Left colon (tissue), 2 donors: ENCODE measurements around the gene BIRC7. TPM values are rescaled to one million over a fixed set of nuclear protein-coding genes. Genes with fewer than 3 reads are reported as not detected.

Source experiments
- ATAC-seq: fragments of 200-7000 bp; cut with Tn5 transposase; one replicate; pipeline ENCODE4 v1.9.1; 2020; ENCODE audit warnings: mild to moderate bottlenecking, moderate library complexity
- DNase-seq, 2 donors: peaks; one replicate each; pipeline ENCODE4 v3.0.0-alpha.2; 2020
- intact Hi-C, 2 donors: fragments of 100-400 bp; cut with DNase I in 1 of 2; cut with micrococcal nuclease in 1 of 2; formaldehyde crosslinking; loops; one replicate each; pipeline versions ENCODE4 v1.11.2 to v1.14.0; 2022; cut with DNase I, micrococcal nuclease
- total RNA-seq, 2 donors: library from RNA; stranded (reverse); fragmentation: NEBNext Ultra II Directional; extraction: Animal tissue kit (Norgen Biotek cat#: 25700); gene quantifications; one replicate each; pipeline ENCODE4 v1.2.1, GENCODE V29; 2021
- donor health status: DM: no; HTN: no; CAD: no.
- donor health status: DM: yes; HTN: yes; CAD: no.

Gene BIRC7
- total RNA-seq, 2 donors from 2014 or later = 0.25 TPM; not detected in 1

GRCh38 chr20:63254606-63255384 is 19.1 kb downstream of the BIRC7 start:
- ATAC-seq = no peak
- intact Hi-C loops = no loop called here
- no peak for DNase-seq

GRCh38 chr20:63255931-63256704 is 20.4 kb downstream of the BIRC7 start:
- DNase-seq = no peak
- intact Hi-C loops = no loop called here
- ATAC-seq = no peak

DNA sequence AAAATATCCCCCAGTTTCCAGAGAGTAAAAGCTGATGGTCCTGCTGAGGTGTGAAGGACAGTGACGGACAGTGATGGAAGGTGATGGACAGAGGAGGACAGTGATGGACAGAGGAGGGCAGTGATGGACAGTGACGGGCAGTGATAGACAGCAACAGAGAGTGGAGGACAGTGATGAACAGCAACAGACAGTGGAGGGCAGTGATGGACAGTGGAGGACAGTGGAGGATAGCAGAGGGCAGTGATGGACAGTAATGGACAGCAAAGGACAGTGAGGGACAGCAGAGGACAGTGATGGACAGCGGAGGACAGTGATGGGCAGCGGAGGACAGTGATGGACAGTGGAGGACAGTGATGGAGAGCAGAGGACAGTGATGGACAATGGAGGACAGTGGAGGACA is 21.2 kb downstream of the BIRC7 start:
- ATAC-seq = no peak
- intact Hi-C loops = no loop called here
- no peak for DNase-seq

- DNase-seq (no peak), ATAC-seq (no peak)
- intact Hi-C loops = no loop called here
Measured at GRCh38 chr20:63257629-63258028, 21.9 kb downstream of the BIRC7 start.

DNA sequence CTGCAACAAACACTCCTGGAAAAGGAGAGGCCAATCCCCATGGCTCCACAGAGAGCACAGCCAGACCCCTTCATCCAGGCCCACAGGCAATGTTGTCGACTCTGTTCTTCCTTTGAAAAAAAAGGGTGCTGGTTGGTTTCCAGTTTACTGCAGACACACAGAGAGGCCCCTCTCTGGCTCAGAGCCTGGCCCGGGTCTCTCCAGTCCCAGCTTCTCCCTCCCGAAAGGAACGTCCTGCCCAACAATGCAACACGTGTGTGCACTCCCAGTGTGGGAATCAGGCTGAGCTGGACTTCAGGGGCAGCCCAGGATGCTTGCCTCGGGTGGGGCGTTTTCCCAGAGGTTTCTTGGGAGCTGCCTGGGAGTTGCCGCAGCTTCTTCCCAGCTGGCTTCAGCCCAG is 23.1 kb downstream of the BIRC7 start:
- ATAC-seq (no peak), DNase-seq (no peak)
- intact Hi-C loops = no loop called here

DNA sequence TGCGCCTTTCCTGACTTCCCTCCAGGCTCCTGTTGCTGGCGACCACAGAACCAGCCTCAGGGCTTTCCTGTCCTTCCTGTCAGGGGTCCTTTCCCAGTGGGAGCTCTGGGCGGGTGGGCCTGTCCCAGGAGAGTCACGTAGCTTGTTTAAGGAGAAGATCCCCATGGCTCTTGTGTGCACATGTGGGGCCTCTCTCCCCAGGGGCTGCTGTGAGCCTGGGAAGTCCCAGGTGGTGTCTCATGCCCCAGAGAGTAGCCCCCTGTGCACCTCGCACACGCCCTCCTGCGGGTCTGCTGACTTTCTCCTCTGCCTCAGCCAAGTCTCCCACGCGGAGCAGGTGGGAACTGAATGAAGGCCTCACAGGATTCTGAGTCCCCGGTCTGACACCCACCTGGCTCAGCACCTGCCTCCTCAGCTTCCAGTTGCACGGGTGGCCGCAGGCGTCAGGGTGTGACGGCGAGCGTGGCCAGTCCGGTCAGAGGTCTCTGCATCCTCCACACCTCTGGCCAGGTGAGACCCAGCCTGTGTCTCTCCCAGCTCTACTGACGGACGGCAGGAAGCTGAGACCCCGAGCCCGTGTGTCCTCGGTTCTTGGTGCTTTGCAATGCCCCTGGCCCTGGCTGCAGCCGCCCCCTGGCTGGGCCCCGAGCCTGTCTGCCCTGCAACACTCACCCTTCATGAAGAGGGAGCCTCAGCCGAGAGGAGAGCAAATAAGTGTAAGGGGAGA is 24.2 kb downstream of the BIRC7 start:
- ATAC-seq (no peak), DNase-seq (no peak)
- intact Hi-C loops = no loop called here

GRCh38 chr20:63260521-63260920 is 24.8 kb downstream of the BIRC7 start:
- intact Hi-C loops = no loop called here
- no peak for DNase-seq
- ATAC-seq = no peak

GRCh38 chr20:63261060-63261794 is 25.5 kb downstream of the BIRC7 start:
- ATAC-seq (no peak), DNase-seq (no peak)
- intact Hi-C loops = no loop called here

DNA sequence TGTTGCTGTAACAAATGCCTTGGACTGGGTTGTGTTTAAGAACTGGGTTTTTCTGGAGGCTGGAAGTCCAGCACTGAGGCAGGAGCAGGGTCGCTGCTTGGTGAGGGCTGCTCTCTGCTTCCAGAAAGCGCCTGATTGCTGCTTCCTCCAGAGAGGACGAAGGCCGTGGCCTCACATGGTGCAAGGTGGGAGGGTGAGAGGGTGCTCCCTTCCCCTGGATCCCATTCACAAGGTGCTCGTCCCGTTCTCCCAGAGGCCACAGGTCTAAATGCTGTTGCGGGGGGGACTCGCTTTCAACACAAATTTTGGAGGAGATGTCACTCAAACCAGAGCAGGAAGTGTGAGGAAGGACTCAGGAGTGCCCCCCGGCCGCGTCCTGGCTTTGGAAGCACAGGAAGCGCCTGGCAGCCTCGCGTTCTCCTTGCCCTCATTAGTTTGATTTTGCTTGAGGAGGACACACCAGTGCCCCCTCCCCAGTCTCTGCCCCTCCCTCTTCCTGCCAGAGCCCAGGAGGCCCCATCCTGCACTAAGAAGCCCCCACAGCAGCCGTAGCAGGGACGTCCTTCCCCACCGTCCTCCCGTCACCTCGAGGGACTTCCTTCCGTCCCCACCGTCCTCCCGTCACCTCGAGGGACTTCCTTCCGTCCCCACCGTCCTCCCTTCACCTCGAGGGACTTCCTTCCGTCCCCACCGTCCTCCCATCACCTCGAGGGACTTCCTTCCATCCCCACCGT is 26.3 kb downstream of the BIRC7 start:
- no peak for DNase-seq
- ATAC-seq = no peak
- intact Hi-C loops = no loop called here

GRCh38 chr20:63262836-63263235 is 27.1 kb downstream of the BIRC7 start:
- intact Hi-C loops = no loop called here
- no peak for ATAC-seq
- DNase-seq = no peak

DNA sequence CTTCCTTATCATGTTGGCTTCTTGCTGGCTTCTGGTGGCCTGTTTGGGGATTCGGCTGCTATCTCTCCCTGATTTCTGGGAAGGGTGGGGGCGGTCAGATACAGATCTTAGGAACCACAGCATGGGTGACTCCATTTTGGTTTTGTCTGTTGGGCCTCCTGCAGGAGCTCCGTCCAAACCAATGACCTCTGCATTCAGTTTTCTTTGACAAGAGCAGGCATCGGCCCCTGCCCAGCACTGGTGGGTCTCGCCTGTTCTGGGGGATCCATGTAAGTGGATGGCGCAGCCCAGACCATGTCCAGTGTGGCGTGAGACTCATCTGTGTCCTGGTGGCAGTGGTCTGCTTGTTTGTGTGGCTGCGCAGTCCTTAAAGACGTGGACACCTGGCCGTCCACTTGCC is 28.3 kb downstream of the BIRC7 start:
- no peak for ATAC-seq
- DNase-seq = no peak
- intact Hi-C loops = no loop called here

DNA sequence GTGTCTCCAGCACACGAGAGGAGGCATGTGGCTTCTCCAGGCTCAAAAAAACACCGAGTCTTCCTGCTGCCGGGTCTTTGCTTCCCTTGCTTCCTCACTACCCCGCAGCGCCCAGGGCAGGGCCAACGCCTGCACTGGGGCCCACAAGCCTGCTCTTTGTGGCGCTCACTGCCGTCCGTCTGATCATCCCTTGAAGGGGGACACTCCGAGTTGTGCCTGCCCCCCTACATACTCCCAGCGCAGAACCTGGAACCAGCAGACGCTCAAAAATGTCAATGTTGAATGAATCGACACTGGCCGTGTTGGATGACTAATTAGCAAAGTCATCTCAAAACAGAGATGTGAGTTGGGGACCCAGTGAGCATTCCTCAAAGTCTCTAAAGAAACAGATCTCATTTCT is 28.8 kb downstream of the BIRC7 start:
- no peak for ATAC-seq
- intact Hi-C loops = no loop called here
- DNase-seq = no peak

GRCh38 chr20:63265891-63266515 is 30.3 kb downstream of the BIRC7 start:
- no peak for DNase-seq
- ATAC-seq = no peak
- intact Hi-C loops = no loop called here

- DNase-seq (no peak), ATAC-seq (no peak)
- intact Hi-C loops = no loop called here
Measured at GRCh38 chr20:63267691-63268090, 32.0 kb downstream of the BIRC7 start.

DNA sequence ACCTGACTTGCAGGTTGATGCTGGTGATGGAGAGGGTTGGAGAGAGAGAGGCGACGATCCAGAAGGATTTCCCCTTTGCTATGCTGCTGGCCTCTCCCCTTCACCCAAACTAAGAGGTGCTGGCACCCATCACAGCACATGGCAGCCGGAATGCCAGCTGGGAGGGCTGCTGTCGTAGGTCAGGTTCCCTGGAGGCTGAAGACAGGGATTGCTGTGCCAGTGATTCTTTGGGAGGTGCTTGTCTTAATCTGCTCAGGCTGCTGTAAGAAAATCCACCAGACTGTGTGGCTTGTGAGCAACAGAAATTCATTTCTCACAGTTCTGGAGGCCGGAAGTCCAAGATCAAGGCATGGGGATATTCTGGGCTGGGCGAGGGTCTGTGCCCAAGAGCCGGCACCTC is 32.6 kb downstream of the BIRC7 start:
- intact Hi-C loops = no loop called here
- DNase-seq (no peak), ATAC-seq (no peak)

- intact Hi-C loops = no loop called here
- no peak for ATAC-seq
- DNase-seq = no peak
Measured at GRCh38 chr20:63268671-63269439, 33.1 kb downstream of the BIRC7 start.

DNA sequence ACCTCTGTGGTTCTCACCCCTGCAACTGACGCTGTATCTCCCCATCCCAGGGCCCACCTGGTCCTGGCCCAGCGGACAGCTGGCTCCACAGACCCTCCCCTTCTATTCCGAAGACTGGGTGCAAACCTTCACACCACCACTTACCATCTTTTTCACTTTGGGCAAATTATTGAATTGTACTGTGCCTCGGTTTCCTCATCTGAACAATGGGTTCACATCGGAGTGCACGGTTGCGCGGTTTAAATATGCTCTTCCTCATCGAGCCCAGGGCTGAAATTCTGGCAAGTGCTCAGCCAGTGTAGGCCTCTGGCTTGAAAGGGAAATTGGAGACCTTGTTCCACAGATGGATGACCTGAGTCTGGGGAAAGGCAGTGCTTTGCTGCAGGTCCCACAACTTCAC is 34.0 kb downstream of the BIRC7 start:
- no peak for ATAC-seq
- intact Hi-C loops = no loop called here
- DNase-seq = no peak
